Embryonic facial prominence (tissue), 1 donor: ENCODE results near the gene S100A6.
"Not testable (repeated sequence)": the region's sequence is repeated elsewhere in the genome, so short reads cannot be mapped to it uniquely, and the experiment has no call there.

Experiments
- DNase-seq: peaks from one replicate; pipeline ENCODE4 v3.0.0-alpha.2; 2016; ENCODE audit errors: extremely low spot score

The S100A6 gene

GRCh38 chr1:153535242-153536011, at the start of gene S100A6:
S100A6 (minus strand) TSS chr1:153535991; CDS start chr1:153535339, 652 bp downstream.
- DNase-seq: no peak

GRCh38 chr1:153585006-153585405, 49.2 kb upstream of the S100A6 start:
- no peak for DNase-seq

- no peak for DNase-seq
Observed at GRCh38 chr1:153583976-153584375, 48.2 kb upstream of the S100A6 start.

GRCh38 chr1:153583514-153583913, 47.7 kb upstream of the S100A6 start:
- DNase-seq: not testable (repeated sequence)

GRCh38 chr1:153582836-153583235, 47.0 kb upstream of the S100A6 start:
- not testable (repeated sequence) for DNase-seq

GRCh38 chr1:153578936-153579335, 43.1 kb upstream of the S100A6 start:
- DNase-seq: no peak

GRCh38 chr1:153578490-153578889, 42.7 kb upstream of the S100A6 start:
- no peak for DNase-seq

- DNase-seq: no peak
Observed at GRCh38 chr1:153577624-153578051, 41.8 kb upstream of the S100A6 start.

- DNase-seq: no peak
Observed at GRCh38 chr1:153577138-153577537, 41.3 kb upstream of the S100A6 start.

GRCh38 chr1:153575497-153575896, 39.7 kb upstream of the S100A6 start:
- not testable (repeated sequence) for DNase-seq

GRCh38 chr1:153575081-153575491, 39.3 kb upstream of the S100A6 start:
- DNase-seq: not testable (repeated sequence)

GRCh38 chr1:153573351-153573750, 37.6 kb upstream of the S100A6 start:
- no peak for DNase-seq

- DNase-seq: no peak
Observed at GRCh38 chr1:153572569-153573015, 36.8 kb upstream of the S100A6 start.

- no peak for DNase-seq
Observed at GRCh38 chr1:153571706-153572105, 35.9 kb upstream of the S100A6 start.

GRCh38 chr1:153570874-153571273, 35.1 kb upstream of the S100A6 start:
- DNase-seq: no peak

GRCh38 chr1:153569465-153569864, 33.7 kb upstream of the S100A6 start:
- DNase-seq: no peak

- DNase-seq: peak; percentile 76
Observed at GRCh38 chr1:153568367-153569099, 32.7 kb upstream of the S100A6 start.

- no peak for DNase-seq
Observed at GRCh38 chr1:153567621-153568366, 32.0 kb upstream of the S100A6 start.

GRCh38 chr1:153566414-153567371, 30.9 kb upstream of the S100A6 start:
- DNase-seq: no peak

- DNase-seq: no peak
Observed at GRCh38 chr1:153565529-153566374, 30.0 kb upstream of the S100A6 start, which contains the start of gene S100A2. S100A2 (minus strand) TSS chr1:153565844; CDS start chr1:153563877, 1,967 bp downstream.
